ENCODE results near the gene PTPRH.
"Not testable (repeated sequence)": the region's sequence is repeated elsewhere in the genome, so short reads cannot be mapped to it uniquely, and the experiment has no call there.

PTPRH gene

GRCh38 chr19:55157064-55157908 lies 52.0 kb downstream of the PTPRH start, which contains the start of gene TNNI3:
TSS of gene TNNI3 (minus strand) at chr19:55157732. CDS start at chr19:55157589, 143 bp downstream.
- FAIRE-seq: no peak

GRCh38 chr19:55156202-55157063 lies 52.9 kb downstream of the PTPRH start:
- FAIRE-seq: no peak

- FAIRE-seq: not testable (repeated sequence)
Observed at GRCh38 chr19:55155784-55156183, 53.5 kb downstream of the PTPRH start.

- FAIRE-seq: no peak
Observed at GRCh38 chr19:55153652-55154264, 55.5 kb downstream of the PTPRH start.

- FAIRE-seq: no peak
Observed at GRCh38 chr19:55152017-55152416, 57.3 kb downstream of the PTPRH start.

- no peak for FAIRE-seq
Observed at GRCh38 chr19:55149078-55150003, 60.0 kb downstream of the PTPRH start, which contains the start of gene TNNT1. TSS of gene TNNT1 (minus strand) at chr19:55149206. CDS start at chr19:55147157, 2,049 bp downstream.

GRCh38 chr19:55147545-55148251 lies 61.6 kb downstream of the PTPRH start:
- FAIRE-seq: no peak

DNA sequence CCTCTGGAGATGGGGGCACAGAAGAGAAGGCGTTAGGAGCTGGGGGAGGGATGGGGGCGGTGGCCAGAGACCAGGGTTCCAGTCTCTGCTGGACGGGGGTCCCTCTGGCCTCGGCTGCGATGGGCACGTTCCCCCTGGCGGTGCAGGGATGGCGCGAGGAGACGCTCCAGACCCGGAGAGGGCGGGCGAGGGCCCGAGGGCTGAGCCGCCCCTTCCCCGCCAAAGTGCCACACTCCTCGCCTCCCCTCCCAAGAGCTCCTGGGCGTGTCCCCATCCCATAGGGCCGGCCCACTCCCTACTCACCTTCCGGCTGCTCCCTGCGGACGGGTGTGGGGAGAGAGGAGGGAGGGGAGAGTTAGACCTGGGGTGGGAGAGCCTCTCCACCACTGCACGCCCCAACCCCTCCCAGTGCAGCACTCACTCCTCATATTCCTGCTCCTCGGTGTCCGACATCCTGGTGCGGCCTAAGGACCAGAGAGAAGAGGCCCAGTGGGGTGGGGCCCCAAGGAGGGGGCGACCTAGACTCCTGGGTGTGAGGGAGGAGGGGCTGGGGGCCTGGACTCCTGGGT lies 62.5 kb downstream of the PTPRH start:
- FAIRE-seq: no peak

DNA sequence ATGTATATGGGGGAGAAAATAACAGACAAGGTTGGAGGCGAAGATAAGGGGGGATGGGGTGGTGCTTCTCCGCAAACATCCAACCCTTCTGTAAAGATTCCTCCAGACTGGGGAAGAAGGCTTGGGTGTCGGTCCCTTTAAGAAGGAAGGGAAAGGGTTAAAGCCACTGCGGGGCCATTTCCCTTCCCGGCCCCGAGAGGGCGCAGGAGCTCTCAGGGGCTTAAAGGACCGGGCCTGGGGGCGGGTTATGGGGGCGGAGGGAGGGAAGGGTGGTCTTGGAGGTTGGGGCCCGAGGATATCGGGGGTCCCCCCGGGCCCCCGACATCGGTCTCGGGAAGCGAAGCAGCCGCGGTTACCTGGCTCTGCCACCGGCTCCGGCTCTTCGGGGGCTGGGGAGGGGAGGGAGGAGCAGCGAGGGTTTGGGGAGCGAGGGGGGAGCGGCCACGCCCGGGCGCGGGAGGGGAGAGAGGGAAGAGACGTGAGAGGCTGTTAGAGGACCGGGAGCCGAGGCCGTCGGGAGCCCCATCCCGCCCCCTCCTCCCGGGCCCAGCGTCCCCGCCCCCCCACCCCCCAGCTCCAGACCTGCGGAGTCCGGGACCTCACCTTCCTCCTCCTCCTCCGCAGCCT lies 63.1 kb downstream of the PTPRH start:
- no peak for FAIRE-seq

- FAIRE-seq: no peak
Observed at GRCh38 chr19:55145232-55145631, 64.1 kb downstream of the PTPRH start.

DNA sequence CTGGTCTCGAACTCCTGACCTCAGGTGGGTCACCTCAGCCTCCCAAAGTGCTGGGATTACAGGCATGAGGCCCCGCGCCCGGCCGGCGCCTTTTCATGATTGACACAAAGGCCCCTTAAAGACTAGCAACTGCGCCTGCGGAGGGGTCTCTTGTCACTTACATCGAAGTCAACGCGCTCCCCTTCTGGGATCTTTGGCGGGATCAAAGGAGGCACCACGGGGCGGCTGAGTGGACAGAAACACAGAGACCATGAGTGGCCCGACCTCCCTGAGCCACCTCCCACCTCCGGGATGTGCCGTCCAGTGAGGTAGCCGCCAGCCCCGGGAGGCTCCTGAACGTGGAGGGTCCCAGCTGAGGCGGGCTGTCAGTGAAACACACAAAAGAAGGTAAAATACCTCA lies 67.6 kb downstream of the PTPRH start:
- FAIRE-seq: no peak

DNA sequence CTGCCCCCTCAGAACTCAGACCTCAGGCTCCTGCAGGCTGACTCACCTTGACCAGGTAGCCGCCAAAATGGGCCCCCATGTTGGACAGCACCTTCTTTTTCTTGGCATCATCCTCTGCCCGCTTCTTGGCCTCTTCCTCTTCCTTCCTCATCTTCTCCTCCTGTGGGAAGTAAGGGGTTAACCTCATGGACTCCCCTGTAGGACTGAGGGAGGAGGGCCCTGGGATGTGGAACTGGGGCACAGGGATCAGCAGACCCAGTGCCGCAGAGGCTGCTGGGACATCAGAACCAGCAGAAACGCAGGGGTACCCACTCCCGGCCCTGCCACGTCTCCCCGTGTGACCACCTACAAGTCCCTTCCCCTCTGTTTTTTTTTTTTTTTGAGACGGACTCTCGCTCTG lies 71.4 kb downstream of the PTPRH start:
- no peak for FAIRE-seq

DNA sequence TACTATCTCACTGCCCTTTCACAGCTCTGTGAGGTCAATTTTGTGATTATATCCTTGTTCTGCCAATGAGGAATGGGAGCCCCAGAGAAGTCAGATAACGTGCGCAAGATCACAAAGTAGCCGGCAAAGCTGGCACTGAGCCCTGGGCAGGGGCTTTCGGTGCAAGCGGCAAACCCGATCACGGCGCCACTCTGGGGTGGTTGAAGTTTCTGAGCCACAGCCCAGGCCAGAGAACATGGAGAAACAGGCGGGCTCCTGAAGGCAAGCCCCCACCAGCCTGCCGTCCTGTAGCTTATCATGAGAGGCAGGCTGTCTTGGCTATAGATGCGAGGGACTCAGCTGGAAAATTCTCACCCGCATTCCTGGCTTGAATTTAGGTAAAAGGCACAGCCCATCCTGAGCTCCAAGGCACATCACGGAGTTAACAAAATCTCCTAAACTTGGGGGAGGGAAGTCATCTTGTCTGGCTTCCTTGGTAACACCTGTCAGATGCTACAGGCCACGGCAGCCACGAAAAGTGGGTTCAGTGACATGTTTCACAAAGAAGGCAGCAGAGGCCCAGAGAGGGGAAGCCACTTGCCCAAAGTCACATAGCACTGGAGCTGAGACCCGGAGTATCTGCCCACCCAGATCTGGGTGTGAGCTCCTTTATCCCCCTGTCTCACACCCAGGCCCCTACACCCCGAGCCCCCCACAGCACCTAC lies 72.8 kb downstream of the PTPRH start:
- no peak for FAIRE-seq

- FAIRE-seq: no peak
Observed at GRCh38 chr19:55134736-55135135, 74.6 kb downstream of the PTPRH start.

DNA sequence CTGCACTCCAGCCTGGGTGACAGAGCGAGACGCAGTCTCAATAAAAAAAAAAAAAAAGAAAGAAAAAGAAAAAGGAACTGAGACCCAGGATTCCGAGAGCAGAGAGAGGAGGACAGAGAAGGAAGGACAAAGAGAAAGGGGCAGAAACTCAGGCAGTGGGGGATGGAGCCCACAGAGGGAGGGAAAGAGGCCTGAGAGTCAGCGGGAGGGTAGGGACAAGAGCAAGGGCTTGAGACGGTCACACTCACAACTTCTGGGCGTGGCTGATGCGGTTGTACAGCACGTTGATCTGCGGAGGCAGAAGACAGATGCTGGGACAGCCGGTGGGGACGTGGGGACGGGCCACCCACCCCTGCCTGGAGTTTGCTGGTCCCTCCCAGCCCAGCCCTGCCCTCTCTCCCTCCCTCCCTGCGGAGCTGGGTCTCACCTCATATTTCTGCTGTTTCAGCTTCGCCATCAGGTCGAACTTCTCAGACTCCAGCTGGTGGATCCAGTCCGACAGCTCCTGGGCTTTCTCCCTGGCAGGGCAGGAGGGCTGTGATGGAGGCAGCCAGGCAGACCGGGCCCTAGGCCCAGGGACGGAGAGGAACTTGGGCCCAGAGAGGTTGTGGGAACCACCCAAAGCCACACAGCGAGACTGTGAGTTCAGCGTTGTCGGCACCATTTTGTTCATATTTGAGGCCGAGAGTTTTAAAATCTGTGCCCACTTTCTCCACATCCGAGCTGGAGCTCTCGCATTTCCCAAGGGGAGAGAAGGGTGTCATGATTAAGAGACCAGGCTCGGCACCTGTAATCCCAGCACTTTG lies 75.5 kb downstream of the PTPRH start:
- no peak for FAIRE-seq

DNA sequence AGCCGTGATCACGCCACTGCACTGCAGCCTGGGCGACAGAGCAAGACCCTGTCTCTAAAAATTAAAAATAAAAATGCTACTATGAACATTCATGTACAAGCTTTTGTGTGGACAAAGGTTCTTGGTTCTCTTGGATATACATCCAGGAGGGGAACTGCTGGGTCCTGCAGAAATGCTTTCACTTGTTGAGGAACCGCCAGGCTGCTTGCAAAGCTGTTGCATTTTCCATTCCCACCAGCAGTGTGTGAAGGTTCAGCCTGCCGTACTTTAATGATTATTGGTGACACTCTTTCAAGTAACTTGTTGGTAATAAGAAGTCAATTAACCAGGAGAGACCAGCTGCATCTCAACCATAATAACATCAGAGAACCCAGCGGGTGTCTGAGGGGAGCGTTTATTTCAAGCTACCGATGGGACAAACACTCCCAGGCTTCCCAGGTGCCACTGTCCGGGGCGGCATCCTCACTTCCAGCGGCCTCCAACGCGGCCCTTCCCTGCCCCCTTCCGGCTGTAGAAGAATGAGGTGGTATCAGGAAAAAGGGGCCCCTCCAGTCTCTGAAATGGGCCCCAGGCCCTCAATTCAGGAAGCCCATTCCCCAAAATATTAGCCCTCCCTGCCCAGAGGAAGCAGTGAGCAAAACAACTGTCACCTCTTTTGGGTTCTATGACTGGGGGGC lies 76.7 kb downstream of the PTPRH start:
- no peak for FAIRE-seq

DNA sequence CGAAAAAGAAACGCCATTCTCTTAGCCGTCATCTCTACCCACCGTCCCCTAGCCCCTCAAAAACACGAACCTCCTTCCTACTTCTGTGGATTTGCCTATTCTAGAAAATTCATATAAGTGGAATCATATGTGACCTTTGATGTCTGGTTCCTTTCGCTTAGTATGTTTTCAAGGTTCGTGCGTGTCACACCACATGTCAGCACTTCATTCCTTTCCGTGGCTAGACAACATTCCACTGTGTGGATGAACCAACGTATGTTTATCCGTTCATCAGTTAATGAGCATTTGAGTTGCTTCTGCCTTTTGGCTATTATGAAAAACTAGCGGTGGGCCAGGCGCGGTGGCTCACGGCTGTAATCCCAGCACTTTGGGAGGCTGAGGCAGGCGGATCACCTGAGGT lies 77.9 kb downstream of the PTPRH start:
- no peak for FAIRE-seq

Measured in endometrium (tissue), 2 donors.